D721Med (cell line): Measurements from ENCODE around the gene CALML5.

ENCODE experiments used
- DNase-seq: peaks from one replicate; pipeline ENCODE4 v3.0.0; 2011; ENCODE audit warnings: low spot score; ENCODE audit not compliant: insufficient read length
- FAIRE-seq: peaks from 2 replicates; lab custom pipeline; 2011; peaks lifted over from hg19 to GRCh38; lab: Jason Lieb, UNC
- TF ChIP-seq, protein P1 (sequence below): IDR thresholded peaks from 2 replicates; pipeline ENCODE4 v1.5.1; 2012; ENCODE audit warnings: mild to moderate bottlenecking, control low read depth; ENCODE audit not compliant: insufficient read depth; ENCODE audit errors: missing control alignments

The CALML5 gene

DNA sequence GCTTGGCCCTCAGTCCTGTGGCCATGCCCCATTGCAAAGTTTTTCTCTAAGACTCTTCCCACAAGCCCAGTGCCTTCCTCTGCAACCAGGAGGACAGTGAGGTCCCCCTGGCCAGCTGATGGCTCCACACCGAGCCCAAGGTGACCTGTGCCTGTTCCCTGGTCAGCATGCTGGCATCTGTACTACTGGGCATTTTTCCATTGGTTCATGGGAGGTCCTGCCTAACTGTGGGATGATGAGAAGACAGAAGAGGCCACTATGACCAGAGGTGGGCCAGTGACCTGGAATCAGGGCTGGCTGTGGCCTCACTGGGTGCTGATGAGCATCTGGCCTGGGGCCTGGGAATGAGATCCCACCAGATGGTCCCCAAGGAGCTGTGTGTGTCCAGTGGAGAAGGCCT lies 45.6 kb upstream of the CALML5 start:
- TF ChIP-seq, protein P1, sequence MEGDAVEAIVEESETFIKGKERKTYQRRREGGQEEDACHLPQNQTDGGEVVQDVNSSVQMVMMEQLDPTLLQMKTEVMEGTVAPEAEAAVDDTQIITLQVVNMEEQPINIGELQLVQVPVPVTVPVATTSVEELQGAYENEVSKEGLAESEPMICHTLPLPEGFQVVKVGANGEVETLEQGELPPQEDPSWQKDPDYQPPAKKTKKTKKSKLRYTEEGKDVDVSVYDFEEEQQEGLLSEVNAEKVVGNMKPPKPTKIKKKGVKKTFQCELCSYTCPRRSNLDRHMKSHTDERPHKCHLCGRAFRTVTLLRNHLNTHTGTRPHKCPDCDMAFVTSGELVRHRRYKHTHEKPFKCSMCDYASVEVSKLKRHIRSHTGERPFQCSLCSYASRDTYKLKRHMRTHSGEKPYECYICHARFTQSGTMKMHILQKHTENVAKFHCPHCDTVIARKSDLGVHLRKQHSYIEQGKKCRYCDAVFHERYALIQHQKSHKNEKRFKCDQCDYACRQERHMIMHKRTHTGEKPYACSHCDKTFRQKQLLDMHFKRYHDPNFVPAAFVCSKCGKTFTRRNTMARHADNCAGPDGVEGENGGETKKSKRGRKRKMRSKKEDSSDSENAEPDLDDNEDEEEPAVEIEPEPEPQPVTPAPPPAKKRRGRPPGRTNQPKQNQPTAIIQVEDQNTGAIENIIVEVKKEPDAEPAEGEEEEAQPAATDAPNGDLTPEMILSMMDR, result no peak
- FAIRE-seq (no peak), DNase-seq (no peak)

DNA sequence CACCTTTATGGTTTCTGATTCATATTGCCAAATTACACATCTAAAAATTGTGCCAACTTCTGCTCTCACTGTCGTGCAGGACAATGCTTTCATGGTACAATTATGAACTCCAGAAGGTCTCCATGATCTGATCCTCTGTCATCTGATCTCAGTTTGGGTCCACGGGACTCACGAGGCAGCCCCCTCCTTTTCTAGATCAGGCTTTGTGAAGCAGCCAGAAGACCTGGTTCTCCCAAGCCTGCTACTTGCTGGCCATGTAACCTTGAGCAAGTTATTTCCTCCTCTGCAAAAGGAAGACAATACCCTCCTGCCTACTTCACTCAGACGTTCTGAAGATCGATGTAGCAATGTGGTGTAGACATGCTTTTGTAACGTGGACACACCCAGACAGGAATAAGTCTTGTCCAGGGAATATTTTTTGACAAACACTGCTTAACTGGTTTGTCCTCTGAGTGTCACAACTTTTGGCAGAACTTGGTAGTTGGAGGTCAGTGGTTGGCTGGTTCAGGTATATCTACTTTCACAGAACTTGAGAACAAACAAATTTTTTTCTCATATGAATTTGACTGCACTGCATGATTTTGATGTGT lies 44.9 kb upstream of the CALML5 start:
- no peak for DNase-seq
- FAIRE-seq, result no peak
- TF ChIP-seq, protein P1, result no peak

DNA sequence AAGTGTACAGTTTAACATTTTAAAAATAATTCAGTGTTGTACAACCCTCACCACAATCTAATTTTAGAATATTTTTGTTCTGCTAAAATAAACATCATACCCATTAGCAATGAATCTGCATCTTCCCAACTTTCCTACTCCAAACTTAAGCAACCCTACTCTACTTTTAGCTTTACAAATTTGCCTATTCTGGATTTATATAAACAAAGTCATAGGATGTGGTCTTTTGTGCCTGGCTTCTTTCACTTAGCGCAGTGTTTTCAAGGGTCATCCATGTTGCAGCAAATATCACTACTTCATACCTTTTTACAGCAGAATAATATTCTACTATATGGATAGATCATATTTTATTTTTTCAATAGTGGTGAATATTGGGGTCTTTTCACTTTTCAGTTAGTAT lies 44.3 kb upstream of the CALML5 start:
- TF ChIP-seq, protein P1, result no peak
- no peak for DNase-seq
- FAIRE-seq, result no peak

DNA sequence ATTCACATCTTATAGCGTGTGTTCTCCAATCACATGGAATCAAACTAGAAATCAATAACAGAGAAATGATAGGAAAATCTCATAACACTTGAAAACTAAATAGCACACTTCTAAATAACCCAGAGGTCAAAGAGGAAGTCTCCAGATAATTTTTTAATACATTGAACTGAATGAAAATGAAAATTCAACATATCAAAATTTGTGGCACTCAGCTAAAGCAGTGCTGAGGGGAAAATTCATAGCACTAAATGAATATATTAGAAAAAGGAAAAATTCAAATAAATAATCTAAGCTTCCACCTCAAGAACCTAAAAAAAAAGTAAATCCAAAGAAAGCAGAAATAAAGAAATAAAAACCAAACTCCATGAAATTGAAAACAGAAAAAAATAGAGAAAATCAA lies 42.7 kb upstream of the CALML5 start:
- TF ChIP-seq, protein P1, result no peak
- FAIRE-seq, result no peak
- no peak for DNase-seq

DNA sequence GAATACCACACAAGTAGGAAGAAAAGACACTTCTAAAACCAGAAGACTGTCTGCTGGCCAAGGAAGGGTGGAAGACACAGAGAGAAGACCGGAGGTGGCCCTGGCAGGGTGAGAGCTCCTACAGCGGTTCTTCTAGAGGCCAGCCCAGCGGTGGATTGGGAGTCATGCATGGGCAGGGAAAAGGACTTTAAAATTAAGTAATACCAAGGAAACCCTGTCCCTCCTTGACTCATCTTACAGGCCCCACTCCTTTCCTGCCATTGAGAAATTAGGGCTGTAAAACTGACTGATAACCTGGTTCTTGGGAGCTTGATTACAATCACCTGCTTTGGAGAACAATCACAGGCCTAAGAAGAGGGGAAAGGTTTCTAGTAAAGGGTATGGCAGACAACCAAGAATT lies 41.5 kb upstream of the CALML5 start:
- TF ChIP-seq, protein P1, result no peak
- FAIRE-seq (no peak), DNase-seq (no peak)

DNA sequence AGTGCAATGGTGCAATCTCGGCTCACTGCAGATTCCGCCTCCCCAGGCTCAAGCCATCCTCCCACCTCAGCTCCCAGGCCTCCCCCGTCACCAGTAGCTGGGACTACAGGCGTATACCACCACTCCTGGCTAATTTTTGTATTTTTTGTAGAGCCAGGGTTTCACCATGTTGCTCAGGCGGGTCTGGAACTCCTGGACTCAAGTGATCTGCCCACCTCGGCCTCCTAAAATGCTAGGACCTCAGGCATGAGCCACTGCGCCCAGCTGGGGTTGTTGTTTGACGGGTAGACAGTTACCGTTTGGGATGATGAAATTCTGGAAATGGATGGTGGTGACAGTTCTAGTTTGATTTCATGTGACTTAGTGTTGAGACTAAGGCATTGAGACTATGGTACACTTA lies 40.7 kb upstream of the CALML5 start:
- TF ChIP-seq, protein P1, result no peak
- FAIRE-seq, result no peak

DNA sequence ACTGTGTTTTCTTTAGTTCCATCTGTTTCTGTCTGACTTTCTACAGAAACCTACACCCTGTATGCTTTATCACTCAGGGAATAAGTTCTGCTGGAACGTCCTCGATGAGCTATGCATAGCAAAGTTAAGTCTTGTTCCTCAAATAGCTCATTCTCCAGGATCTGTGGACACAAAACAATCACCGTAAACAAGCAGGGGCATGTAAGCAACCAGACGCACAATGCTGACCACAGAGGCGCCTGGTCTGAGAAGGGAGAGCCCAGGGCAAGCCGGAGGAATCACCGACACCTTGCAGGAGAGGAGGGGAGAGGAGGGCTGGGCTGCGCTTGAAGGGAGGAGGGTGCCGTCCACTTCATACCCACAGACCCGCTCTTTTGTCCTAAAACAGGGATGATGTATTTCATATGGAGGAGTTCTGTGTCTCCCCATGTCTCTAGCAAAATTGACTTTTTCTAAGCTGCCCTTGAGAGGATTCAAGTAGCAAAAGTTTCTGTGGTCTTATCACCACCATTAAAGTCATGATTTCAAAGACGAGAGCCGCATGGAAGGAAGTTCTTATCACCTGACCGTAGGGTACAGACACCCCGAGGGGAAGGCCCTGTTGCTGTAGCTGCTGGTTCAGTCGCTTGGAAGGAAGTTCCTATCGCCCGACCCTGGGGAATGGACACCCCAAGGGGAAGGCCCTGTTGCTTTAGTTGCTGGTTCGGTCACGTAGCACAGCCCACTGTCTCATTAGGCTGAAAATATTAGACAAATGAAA lies 39.7 kb upstream of the CALML5 start:
- no peak for DNase-seq
- TF ChIP-seq, protein P1, result no peak
- no peak for FAIRE-seq

More for the DNA sequence above, 40.7 kb upstream of the CALML5 start:
- no peak for DNase-seq
